Activated naive CD4-positive, alpha-beta T cell (primary cell): Measurements from ENCODE around the gene ANKRD39.
A peak's percentile ranks its signal among the peaks of the same experiment; 100 is the strongest.
"Not testable (repeated sequence)": the region's sequence is repeated elsewhere in the genome, so short reads cannot be mapped to it uniquely, and the experiment has no call there.

Experiments
- DNase-seq, 4 experiments: peaks; one replicate each; lab custom pipeline; 2025; lab: John Stamatoyannopoulos, UW

ANKRD39 gene

GRCh38 chr2:96808176-96808837 lies 49.5 kb downstream of the ANKRD39 start:
- DNase-seq: no peak

GRCh38 chr2:96807127-96807471 lies 50.7 kb downstream of the ANKRD39 start:
- no peak for DNase-seq

- DNase-seq: peak in 2 of 4 experiments; percentile 22 to 41
Measured at GRCh38 chr2:96806468-96807126, 51.2 kb downstream of the ANKRD39 start.

GRCh38 chr2:96805946-96806345 lies 51.9 kb downstream of the ANKRD39 start:
- not testable (repeated sequence) for DNase-seq

GRCh38 chr2:96804986-96805385 lies 52.8 kb downstream of the ANKRD39 start:
- DNase-seq: no peak

- no peak for DNase-seq
Measured at GRCh38 chr2:96802721-96803120, 55.1 kb downstream of the ANKRD39 start.

GRCh38 chr2:96801786-96802595 lies 55.8 kb downstream of the ANKRD39 start:
- no peak for DNase-seq

- DNase-seq: peak; percentile 41 to 67 (median 50)
Measured at GRCh38 chr2:96801005-96801785, 56.6 kb downstream of the ANKRD39 start.

- no peak for DNase-seq
Measured at GRCh38 chr2:96800061-96801004, 57.5 kb downstream of the ANKRD39 start.

- DNase-seq: no peak
Measured at GRCh38 chr2:96799623-96799935, 58.2 kb downstream of the ANKRD39 start.

- DNase-seq: no peak
Measured at GRCh38 chr2:96798733-96799622, 58.8 kb downstream of the ANKRD39 start.
